Measurements from ENCODE around the gene ZNF10.

Gene ZNF10

DNA sequence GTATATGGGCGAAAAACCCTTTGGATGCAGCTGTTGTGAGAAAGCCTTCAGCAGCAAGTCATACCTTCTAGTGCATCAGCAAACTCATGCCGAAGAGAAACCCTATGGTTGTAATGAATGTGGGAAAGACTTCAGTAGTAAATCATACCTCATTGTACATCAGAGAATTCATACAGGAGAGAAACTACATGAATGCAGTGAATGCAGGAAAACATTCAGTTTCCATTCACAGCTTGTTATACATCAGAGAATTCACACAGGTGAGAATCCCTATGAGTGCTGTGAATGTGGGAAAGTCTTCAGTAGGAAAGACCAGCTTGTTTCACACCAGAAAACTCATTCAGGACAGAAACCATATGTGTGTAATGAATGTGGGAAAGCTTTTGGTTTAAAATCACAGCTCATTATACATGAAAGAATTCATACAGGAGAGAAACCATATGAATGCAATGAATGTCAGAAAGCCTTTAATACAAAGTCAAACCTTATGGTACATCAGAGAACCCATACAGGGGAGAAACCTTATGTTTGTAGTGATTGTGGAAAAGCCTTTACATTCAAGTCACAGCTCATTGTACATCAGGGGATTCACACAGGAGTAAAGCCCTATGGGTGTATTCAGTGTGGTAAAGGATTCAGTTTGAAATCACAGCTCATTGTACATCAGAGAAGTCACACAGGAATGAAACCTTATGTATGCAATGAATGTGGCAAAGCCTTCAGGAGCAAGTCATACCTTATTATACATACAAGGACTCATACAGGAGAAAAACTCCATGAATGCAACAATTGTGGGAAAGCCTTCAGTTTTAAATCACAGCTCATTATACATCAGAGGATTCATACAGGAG lies 72.3 kb downstream of the ZNF10 start:
- TF ChIP-seq, protein P1, sequence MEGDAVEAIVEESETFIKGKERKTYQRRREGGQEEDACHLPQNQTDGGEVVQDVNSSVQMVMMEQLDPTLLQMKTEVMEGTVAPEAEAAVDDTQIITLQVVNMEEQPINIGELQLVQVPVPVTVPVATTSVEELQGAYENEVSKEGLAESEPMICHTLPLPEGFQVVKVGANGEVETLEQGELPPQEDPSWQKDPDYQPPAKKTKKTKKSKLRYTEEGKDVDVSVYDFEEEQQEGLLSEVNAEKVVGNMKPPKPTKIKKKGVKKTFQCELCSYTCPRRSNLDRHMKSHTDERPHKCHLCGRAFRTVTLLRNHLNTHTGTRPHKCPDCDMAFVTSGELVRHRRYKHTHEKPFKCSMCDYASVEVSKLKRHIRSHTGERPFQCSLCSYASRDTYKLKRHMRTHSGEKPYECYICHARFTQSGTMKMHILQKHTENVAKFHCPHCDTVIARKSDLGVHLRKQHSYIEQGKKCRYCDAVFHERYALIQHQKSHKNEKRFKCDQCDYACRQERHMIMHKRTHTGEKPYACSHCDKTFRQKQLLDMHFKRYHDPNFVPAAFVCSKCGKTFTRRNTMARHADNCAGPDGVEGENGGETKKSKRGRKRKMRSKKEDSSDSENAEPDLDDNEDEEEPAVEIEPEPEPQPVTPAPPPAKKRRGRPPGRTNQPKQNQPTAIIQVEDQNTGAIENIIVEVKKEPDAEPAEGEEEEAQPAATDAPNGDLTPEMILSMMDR (IDR thresholded peaks at IDR 0.05; ENCODE audit: low read depth, low read length) = no peak
- DNase-seq = no peak
- Histone ChIP-seq H3K36me3 (peaks cover 39% of the 10 kb centered on the region), H3K4me3 (ENCODE audit: low read depth, low read length) (no peak overlapping the region), H3K4me1 (no peaks in the 10 kb centered on the region), H3K9me3 (peaks cover 22% of the 10 kb centered on the region), H3K27me3 (no peaks in the 10 kb centered on the region)

DNA sequence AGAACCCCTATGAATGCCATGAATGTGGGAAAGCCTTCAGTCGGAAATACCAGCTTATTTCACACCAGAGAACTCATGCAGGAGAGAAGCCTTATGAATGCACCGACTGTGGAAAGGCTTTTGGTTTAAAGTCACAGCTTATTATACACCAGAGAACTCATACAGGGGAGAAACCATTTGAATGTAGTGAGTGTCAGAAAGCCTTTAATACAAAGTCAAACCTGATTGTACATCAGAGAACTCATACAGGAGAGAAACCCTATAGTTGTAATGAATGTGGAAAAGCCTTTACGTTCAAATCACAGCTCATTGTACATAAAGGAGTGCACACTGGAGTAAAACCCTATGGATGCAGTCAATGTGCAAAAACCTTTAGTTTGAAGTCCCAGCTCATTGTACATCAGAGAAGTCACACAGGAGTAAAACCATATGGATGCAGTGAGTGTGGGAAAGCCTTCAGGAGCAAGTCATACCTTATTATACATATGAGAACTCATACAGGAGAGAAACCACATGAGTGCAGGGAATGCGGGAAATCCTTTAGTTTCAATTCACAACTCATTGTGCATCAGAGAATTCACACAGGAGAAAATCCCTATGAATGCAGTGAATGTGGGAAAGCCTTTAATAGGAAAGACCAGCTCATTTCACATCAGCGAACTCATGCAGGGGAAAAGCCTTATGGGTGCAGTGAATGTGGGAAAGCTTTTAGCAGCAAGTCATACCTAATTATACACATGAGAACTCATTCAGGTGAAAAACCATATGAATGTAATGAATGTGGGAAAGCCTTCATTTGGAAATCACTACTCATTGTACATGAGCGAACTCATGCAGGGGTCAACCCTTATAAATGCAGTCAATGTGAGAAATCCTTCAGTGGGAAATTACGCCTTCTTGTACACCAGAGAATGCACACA lies 73.2 kb downstream of the ZNF10 start:
- Histone ChIP-seq H3K4me1 (no peaks in the 10 kb centered on the region), H3K4me3 (ENCODE audit: low read depth, low read length) (no peak overlapping the region), H3K9me3 (peaks cover 22% of the 10 kb centered on the region), H3K36me3 (peaks cover 39% of the 10 kb centered on the region), H3K27me3 (no peaks in the 10 kb centered on the region)
- TF ChIP-seq, protein P1 (IDR thresholded peaks at IDR 0.05; ENCODE audit: low read depth, low read length) = no peak
- no peak for DNase-seq

DNA sequence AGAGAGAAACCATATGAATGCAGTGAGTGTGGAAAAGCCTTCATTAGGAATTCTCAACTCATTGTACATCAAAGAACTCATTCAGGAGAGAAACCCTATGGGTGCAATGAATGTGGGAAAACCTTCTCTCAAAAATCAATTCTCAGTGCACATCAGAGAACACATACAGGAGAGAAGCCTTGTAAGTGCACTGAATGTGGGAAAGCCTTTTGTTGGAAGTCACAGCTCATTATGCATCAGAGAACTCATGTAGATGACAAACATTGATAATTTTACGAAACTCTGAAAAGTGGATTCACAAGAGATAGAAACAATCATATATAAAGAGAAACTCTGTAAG lies 73.8 kb downstream of the ZNF10 start:
- Histone ChIP-seq H3K27me3 (no peaks in the 10 kb centered on the region), H3K4me3 (ENCODE audit: low read depth, low read length) (no peak overlapping the region), H3K4me1 (no peaks in the 10 kb centered on the region), H3K9me3 (peaks cover 22% of the 10 kb centered on the region), H3K36me3 (peaks cover 39% of the 10 kb centered on the region)
- TF ChIP-seq, protein P1 (IDR thresholded peaks at IDR 0.05; ENCODE audit: low read depth, low read length) = no peak
- DNase-seq = no peak

DNA sequence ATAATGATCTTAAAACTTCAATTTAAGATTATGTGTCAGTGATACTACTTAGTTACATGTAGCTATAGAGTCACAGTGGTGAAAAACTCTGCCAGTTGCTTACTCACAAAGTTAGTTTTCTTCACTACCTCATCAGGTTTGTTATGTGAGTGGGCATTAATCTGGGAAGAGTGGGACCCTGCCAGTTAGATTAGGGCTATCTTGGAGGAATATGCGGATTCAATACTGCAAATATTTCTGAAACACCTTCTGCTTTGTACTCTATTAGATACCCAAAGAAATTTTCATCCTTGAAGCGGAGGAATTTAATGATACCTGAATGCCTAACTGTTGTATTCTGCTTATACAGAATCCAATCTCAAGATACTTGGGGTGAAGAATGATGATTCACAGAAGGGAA lies 76.0 kb downstream of the ZNF10 start:
- Histone ChIP-seq H3K36me3 (peaks cover 31% of the 10 kb centered on the region), H3K9me3 (peaks cover 25% of the 10 kb centered on the region), H3K27me3 (no peaks in the 10 kb centered on the region), H3K4me1 (no peaks in the 10 kb centered on the region), H3K4me3 (ENCODE audit: low read depth, low read length) (no peak overlapping the region)
- DNase-seq = no peak
- TF ChIP-seq, protein P1 (IDR thresholded peaks at IDR 0.05; ENCODE audit: low read depth, low read length) = no peak

Data from BE2C (cell line).